Muscle layer of colon (tissue), 2 donors: Measurements from ENCODE around the gene STEAP3.

ENCODE experiments used
- H3K27ac ChIP-seq: one replicate; pipeline ENCODE4 v1.7.0; 2013; ENCODE audit warnings: low read depth, mild to moderate bottlenecking, low read length, moderate library complexity
- H3K27me3 ChIP-seq, 2 donors: one replicate each; pipeline ENCODE4 v1.7.0; 2013; ENCODE audit warnings: low read length in 2 of 2, mild to moderate bottlenecking in 2 of 2; ENCODE audit not compliant: insufficient read depth in 2 of 2, control insufficient read depth in 1 of 2
- H3K36me3 ChIP-seq: one replicate; pipeline ENCODE4 v1.7.0; 2013; ENCODE audit warnings: mild to moderate bottlenecking, low read length; ENCODE audit not compliant: insufficient read depth
- H3K4me1 ChIP-seq: one replicate; pipeline ENCODE4 v1.7.0; 2013; ENCODE audit warnings: mild to moderate bottlenecking, low read length; ENCODE audit not compliant: insufficient read depth
- H3K4me3 ChIP-seq, 2 donors: one replicate each; pipeline ENCODE4 v1.7.0; 2013; ENCODE audit warnings: low read length in 2 of 2, low read depth in 1 of 2, mild to moderate bottlenecking in 1 of 2, moderate library complexity in 1 of 2
- H3K9ac ChIP-seq: one replicate; pipeline ENCODE4 v1.7.0; 2013; ENCODE audit warnings: low read length
- H3K9me3 ChIP-seq: one replicate; pipeline ENCODE4 v1.7.0; 2013; ENCODE audit warnings: mild to moderate bottlenecking, low read length
- donor health status: abdominal sarcoma.
- donor health status: Adenocarcinoma of cecum.

Gene STEAP3

GRCh38 chr2:119230219-119231185 lies 6.9 kb downstream of the STEAP3 start:
- Histone ChIP-seq H3K36me3 (no peaks in the 10 kb centered on the region), H3K9me3 (no peaks in the 10 kb centered on the region), H3K27ac (no peak overlapping the region), H3K4me3 (no peak overlapping the region), H3K4me1 (no peaks in the 10 kb centered on the region), H3K27me3 (peaks cover 0 to 6% of the 10 kb centered on the region in 2 donors), H3K9ac (no peak overlapping the region)

- no peak overlapping the region for H3K27ac ChIP-seq
- H3K4me1 ChIP-seq: no peaks in the 10 kb centered on the region
- no peaks in the 10 kb centered on the region for H3K36me3 ChIP-seq
- H3K27me3 ChIP-seq: peaks cover 0 to 5% of the 10 kb centered on the region in 2 donors
- no peak overlapping the region for H3K4me3 ChIP-seq
- no peak overlapping the region for H3K9ac ChIP-seq
- no peaks in the 10 kb centered on the region for H3K9me3 ChIP-seq
Observed at GRCh38 chr2:119231975-119232665, 8.5 kb downstream of the STEAP3 start.

- Histone ChIP-seq H3K27me3 (peaks cover 0 to 5% of the 10 kb centered on the region in 2 donors), H3K4me3 (no peak overlapping the region), H3K9ac (no peak overlapping the region), H3K4me1 (no peaks in the 10 kb centered on the region), H3K9me3 (no peaks in the 10 kb centered on the region), H3K27ac (no peak overlapping the region), H3K36me3 (no peaks in the 10 kb centered on the region)
Observed at GRCh38 chr2:119232666-119232993, 9.0 kb downstream of the STEAP3 start.

- Histone ChIP-seq H3K4me1 (no peaks in the 10 kb centered on the region), H3K9ac (no peak overlapping the region), H3K36me3 (no peaks in the 10 kb centered on the region), H3K4me3 (no peak overlapping the region), H3K9me3 (no peaks in the 10 kb centered on the region), H3K27ac (no peak overlapping the region), H3K27me3 (peaks cover 0 to 5% of the 10 kb centered on the region in 2 donors)
Observed at GRCh38 chr2:119233326-119234020, 9.8 kb downstream of the STEAP3 start.

- no peaks in the 10 kb centered on the region for H3K4me1 ChIP-seq
- H3K27ac ChIP-seq: no peak overlapping the region
- H3K9me3 ChIP-seq: no peaks in the 10 kb centered on the region
- no peaks in the 10 kb centered on the region for H3K36me3 ChIP-seq
- H3K4me3 ChIP-seq: no peak overlapping the region
- peaks cover 0 to 5% of the 10 kb centered on the region in 2 donors for H3K27me3 ChIP-seq
- no peak overlapping the region for H3K9ac ChIP-seq
Observed at GRCh38 chr2:119234021-119235019, 10.7 kb downstream of the STEAP3 start.

GRCh38 chr2:119236796-119237195 lies 13.2 kb downstream of the STEAP3 start:
- Histone ChIP-seq H3K27me3 (peaks cover 0 to 5% of the 10 kb centered on the region in 2 donors), H3K9me3 (no peaks in the 10 kb centered on the region), H3K4me3 (no peak overlapping the region), H3K9ac (no peak overlapping the region), H3K27ac (no peak overlapping the region), H3K4me1 (peaks cover 10% of the 10 kb centered on the region), H3K36me3 (no peaks in the 10 kb centered on the region)

GRCh38 chr2:119240311-119241204 lies 16.9 kb downstream of the STEAP3 start:
- Histone ChIP-seq H3K4me1 (peaks cover 10% of the 10 kb centered on the region), H3K9me3 (no peaks in the 10 kb centered on the region), H3K4me3 (no peak overlapping the region), H3K9ac (no peak overlapping the region), H3K27me3 (no peaks in the 10 kb centered on the region), H3K27ac (no peak overlapping the region), H3K36me3 (no peaks in the 10 kb centered on the region)

GRCh38 chr2:119241205-119241532 lies 17.5 kb downstream of the STEAP3 start:
- no peaks in the 10 kb centered on the region for H3K27me3 ChIP-seq
- no peak overlapping the region for H3K9ac ChIP-seq
- H3K4me3 ChIP-seq: no peak overlapping the region
- H3K36me3 ChIP-seq: no peaks in the 10 kb centered on the region
- no peak overlapping the region for H3K27ac ChIP-seq
- H3K4me1 ChIP-seq: peaks cover 10% of the 10 kb centered on the region
- H3K9me3 ChIP-seq: no peaks in the 10 kb centered on the region

GRCh38 chr2:119242276-119243119 lies 18.9 kb downstream of the STEAP3 start:
- H3K9ac ChIP-seq: no peak overlapping the region

More at GRCh38 chr2:119242276-119243119, 18.9 kb downstream of the STEAP3 start:
- Histone ChIP-seq H3K9me3 (no peaks in the 10 kb centered on the region), H3K27me3 (no peaks in the 10 kb centered on the region), H3K36me3 (no peaks in the 10 kb centered on the region), H3K4me1 (peaks cover 10% of the 10 kb centered on the region), H3K27ac (no peak overlapping the region), H3K4me3 (no peak overlapping the region)
